ENCODE measurements around the gene EFNB2. TPM values are rescaled to one million over a fixed set of nuclear protein-coding genes. Genes with fewer than 3 reads are reported as not detected.

The EFNB2 gene
- total RNA-seq, 1 experiment from 2014 or later: 15.9 TPM

DNA sequence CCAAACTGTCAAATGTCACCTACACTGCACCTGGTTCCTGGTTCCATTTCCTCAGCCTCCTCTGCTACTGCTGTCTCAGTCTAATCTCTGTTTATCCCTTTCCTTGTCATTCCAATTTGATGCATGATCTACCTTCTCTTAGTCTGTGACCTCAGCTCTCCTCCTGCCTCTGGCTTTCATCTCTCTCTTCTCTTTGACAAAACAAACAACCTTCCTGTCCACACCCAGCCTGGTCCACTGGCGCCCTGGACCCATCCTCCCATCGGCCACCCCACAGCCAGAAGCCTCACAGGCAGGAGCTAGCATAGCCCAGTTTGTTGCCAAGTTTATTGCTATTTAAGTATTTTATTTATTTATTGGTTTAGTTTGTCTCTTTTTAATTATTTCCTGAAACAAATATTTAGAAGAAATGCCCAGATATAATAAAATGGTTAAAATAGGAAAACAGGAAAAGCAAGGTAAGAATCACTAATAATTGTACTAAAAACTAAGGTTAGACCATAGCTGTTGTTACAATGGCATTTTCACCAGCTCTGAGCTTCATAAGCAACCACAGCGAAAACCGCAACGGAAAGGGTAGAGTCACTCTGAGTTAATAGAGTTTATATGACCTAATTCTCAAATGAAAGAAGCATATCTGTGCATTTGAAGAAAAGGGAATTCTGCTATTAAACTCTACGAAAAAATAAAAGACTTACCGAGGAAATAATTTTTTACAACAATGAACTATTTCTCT, 68.6 kb downstream of the EFNB2 start (continued):
- TF ChIP-seq, protein P1, sequence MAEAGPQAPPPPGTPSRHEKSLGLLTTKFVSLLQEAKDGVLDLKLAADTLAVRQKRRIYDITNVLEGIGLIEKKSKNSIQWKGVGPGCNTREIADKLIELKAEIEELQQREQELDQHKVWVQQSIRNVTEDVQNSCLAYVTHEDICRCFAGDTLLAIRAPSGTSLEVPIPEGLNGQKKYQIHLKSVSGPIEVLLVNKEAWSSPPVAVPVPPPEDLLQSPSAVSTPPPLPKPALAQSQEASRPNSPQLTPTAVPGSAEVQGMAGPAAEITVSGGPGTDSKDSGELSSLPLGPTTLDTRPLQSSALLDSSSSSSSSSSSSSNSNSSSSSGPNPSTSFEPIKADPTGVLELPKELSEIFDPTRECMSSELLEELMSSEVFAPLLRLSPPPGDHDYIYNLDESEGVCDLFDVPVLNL (CRISPR knock-in tag; IDR thresholded peaks at IDR 0.05; ENCODE audit: borderline replicate concordance, low read depth): no peak
- TF ChIP-seq, protein P2, sequence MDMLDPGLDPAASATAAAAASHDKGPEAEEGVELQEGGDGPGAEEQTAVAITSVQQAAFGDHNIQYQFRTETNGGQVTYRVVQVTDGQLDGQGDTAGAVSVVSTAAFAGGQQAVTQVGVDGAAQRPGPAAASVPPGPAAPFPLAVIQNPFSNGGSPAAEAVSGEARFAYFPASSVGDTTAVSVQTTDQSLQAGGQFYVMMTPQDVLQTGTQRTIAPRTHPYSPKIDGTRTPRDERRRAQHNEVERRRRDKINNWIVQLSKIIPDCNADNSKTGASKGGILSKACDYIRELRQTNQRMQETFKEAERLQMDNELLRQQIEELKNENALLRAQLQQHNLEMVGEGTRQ (CRISPR knock-in tag; IDR thresholded peaks at IDR 0.05): no peak
- TF ChIP-seq, protein P3, sequence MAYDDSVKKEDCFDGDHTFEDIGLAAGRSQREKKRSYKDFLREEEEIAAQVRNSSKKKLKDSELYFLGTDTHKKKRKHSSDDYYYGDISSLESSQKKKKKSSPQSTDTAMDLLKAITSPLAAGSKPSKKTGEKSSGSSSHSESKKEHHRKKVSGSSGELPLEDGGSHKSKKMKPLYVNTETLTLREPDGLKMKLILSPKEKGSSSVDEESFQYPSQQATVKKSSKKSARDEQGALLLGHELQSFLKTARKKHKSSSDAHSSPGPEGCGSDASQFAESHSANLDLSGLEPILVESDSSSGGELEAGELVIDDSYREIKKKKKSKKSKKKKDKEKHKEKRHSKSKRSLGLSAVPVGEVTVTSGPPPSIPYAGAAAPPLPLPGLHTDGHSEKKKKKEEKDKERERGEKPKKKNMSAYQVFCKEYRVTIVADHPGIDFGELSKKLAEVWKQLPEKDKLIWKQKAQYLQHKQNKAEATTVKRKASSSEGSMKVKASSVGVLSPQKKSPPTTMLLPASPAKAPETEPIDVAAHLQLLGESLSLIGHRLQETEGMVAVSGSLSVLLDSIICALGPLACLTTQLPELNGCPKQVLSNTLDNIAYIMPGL (CRISPR knock-in tag; IDR thresholded peaks at IDR 0.05): no peak
- TF ChIP-seq SP1 (CRISPR knock-in tag; conservative IDR thresholded peaks at IDR 0.05) (no peak), ZNF138 (CRISPR knock-in tag; conservative IDR thresholded peaks at IDR 0.05) (no peak), JUN (CRISPR knock-in tag; IDR thresholded peaks at IDR 0.05) (no peak)
- TF ChIP-seq, protein P4, sequence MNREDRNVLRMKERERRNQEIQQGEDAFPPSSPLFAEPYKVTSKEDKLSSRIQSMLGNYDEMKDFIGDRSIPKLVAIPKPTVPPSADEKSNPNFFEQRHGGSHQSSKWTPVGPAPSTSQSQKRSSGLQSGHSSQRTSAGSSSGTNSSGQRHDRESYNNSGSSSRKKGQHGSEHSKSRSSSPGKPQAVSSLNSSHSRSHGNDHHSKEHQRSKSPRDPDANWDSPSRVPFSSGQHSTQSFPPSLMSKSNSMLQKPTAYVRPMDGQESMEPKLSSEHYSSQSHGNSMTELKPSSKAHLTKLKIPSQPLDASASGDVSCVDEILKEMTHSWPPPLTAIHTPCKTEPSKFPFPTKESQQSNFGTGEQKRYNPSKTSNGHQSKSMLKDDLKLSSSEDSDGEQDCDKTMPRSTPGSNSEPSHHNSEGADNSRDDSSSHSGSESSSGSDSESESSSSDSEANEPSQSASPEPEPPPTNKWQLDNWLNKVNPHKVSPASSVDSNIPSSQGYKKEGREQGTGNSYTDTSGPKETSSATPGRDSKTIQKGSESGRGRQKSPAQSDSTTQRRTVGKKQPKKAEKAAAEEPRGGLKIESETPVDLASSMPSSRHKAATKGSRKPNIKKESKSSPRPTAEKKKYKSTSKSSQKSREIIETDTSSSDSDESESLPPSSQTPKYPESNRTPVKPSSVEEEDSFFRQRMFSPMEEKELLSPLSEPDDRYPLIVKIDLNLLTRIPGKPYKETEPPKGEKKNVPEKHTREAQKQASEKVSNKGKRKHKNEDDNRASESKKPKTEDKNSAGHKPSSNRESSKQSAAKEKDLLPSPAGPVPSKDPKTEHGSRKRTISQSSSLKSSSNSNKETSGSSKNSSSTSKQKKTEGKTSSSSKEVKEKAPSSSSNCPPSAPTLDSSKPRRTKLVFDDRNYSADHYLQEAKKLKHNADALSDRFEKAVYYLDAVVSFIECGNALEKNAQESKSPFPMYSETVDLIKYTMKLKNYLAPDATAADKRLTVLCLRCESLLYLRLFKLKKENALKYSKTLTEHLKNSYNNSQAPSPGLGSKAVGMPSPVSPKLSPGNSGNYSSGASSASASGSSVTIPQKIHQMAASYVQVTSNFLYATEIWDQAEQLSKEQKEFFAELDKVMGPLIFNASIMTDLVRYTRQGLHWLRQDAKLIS (CRISPR knock-in tag; IDR thresholded peaks at IDR 0.05; ENCODE audit: borderline replicate concordance): no peak
- TF ChIP-seq, protein P5, sequence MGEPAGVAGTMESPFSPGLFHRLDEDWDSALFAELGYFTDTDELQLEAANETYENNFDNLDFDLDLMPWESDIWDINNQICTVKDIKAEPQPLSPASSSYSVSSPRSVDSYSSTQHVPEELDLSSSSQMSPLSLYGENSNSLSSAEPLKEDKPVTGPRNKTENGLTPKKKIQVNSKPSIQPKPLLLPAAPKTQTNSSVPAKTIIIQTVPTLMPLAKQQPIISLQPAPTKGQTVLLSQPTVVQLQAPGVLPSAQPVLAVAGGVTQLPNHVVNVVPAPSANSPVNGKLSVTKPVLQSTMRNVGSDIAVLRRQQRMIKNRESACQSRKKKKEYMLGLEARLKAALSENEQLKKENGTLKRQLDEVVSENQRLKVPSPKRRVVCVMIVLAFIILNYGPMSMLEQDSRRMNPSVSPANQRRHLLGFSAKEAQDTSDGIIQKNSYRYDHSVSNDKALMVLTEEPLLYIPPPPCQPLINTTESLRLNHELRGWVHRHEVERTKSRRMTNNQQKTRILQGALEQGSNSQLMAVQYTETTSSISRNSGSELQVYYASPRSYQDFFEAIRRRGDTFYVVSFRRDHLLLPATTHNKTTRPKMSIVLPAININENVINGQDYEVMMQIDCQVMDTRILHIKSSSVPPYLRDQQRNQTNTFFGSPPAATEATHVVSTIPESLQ (CRISPR knock-in tag; IDR thresholded peaks at IDR 0.05): no peak

DNA sequence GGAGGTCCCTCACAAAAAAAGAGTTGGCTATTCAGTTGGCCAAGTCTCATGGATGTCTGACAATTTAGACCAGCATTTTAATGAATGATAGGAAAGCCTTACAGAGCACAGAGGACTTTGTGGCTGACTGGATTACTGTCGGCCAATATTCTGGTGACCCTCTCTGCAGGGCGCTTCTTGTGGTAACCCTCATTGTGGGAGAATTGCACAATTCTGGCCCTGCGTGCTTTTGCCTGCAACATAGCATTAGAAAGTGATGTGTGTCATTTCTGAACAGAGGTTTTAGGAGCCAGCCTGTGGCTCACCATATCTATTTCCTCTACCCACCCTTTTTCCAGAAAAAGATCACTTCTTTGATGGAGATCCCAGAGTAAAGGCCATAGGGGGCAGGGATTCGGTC, 71.4 kb downstream of the EFNB2 start:
- ATAC-seq (no peak), DNase-seq (ENCODE audit: low spot score) (no peak)
- H3K4me1 Mint-ChIP-seq: peaks cover 6% of the 10 kb centered on the region
- peaks cover 5% of the 10 kb centered on the region for H3K27me3 Mint-ChIP-seq (ENCODE audit: low read depth)
- H3K27ac Mint-ChIP-seq: no peak overlapping the region
- H3K9me3 Mint-ChIP-seq: no peaks in the 10 kb centered on the region
- ChIA-PET CTCF (no interaction called here), POLR2A (no interaction called here)
- no peaks in the 10 kb centered on the region for H3K36me3 Mint-ChIP-seq
- no peak for TF ChIP-seq JAZF1 (CRISPR knock-in tag; IDR thresholded peaks at IDR 0.05)
- no peak for TF ChIP-seq ZNF121 (CRISPR knock-in tag; IDR thresholded peaks at IDR 0.05)
- no peak for TF ChIP-seq ZNF671 (CRISPR knock-in tag; IDR thresholded peaks at IDR 0.05)
- TF ChIP-seq FOXK1 (CRISPR knock-in tag; IDR thresholded peaks at IDR 0.05): no peak
- no peak for TF ChIP-seq ZBTB21 (CRISPR knock-in tag; IDR thresholded peaks at IDR 0.05; ENCODE audit: borderline replicate concordance)
- no peak for TF ChIP-seq ZNF138 (CRISPR knock-in tag; conservative IDR thresholded peaks at IDR 0.05)
- TF ChIP-seq, protein P6, sequence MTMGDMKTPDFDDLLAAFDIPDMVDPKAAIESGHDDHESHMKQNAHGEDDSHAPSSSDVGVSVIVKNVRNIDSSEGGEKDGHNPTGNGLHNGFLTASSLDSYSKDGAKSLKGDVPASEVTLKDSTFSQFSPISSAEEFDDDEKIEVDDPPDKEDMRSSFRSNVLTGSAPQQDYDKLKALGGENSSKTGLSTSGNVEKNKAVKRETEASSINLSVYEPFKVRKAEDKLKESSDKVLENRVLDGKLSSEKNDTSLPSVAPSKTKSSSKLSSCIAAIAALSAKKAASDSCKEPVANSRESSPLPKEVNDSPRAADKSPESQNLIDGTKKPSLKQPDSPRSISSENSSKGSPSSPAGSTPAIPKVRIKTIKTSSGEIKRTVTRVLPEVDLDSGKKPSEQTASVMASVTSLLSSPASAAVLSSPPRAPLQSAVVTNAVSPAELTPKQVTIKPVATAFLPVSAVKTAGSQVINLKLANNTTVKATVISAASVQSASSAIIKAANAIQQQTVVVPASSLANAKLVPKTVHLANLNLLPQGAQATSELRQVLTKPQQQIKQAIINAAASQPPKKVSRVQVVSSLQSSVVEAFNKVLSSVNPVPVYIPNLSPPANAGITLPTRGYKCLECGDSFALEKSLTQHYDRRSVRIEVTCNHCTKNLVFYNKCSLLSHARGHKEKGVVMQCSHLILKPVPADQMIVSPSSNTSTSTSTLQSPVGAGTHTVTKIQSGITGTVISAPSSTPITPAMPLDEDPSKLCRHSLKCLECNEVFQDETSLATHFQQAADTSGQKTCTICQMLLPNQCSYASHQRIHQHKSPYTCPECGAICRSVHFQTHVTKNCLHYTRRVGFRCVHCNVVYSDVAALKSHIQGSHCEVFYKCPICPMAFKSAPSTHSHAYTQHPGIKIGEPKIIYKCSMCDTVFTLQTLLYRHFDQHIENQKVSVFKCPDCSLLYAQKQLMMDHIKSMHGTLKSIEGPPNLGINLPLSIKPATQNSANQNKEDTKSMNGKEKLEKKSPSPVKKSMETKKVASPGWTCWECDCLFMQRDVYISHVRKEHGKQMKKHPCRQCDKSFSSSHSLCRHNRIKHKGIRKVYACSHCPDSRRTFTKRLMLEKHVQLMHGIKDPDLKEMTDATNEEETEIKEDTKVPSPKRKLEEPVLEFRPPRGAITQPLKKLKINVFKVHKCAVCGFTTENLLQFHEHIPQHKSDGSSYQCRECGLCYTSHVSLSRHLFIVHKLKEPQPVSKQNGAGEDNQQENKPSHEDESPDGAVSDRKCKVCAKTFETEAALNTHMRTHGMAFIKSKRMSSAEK (CRISPR knock-in tag; IDR thresholded peaks at IDR 0.05; ENCODE audit: borderline replicate concordance): no peak
- no peak for TF ChIP-seq NFATC4 (CRISPR knock-in tag; IDR thresholded peaks at IDR 0.05)
- TF ChIP-seq ZNF396 (CRISPR knock-in tag; IDR thresholded peaks at IDR 0.05; ENCODE audit: borderline replicate concordance): no peak
- TF ChIP-seq MXD4 (CRISPR knock-in tag; IDR thresholded peaks at IDR 0.05; ENCODE audit: borderline replicate concordance): no peak
- TF ChIP-seq KAT7 (CRISPR knock-in tag; IDR thresholded peaks at IDR 0.05; ENCODE audit: borderline replicate concordance): no peak
- H3K4me3 Mint-ChIP-seq: no peak overlapping the region

Measured in WTC11 (cell line).